ENCODE data around the gene SLC16A7.

DNA sequence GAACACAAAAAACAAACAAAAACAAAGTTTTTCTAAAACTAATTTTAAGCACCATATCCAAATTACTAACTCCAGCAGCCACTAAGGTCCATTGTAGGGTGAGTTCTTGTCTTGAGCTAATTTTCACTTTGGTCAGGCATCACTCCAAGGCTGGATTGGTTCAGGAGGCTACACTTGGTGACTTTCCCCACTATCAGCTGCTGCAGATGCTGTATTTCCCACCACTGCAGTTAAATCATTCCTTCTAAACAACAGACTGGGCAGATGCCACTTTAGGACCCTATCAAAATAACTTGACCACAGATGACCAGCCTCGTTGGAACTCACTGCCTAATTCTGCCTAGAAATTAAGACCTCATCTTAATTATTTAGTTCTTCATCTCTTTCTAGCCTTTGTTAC lies 140.5 kb downstream of the SLC16A7 start:
- no peak for TF ChIP-seq POLR2AphosphoS5 (IDR thresholded peaks at IDR 0.05)
- TF ChIP-seq CTCF (IDR thresholded peaks at IDR 0.05): no peak
